Measurements from ENCODE around the gene TSR1. TPM values are rescaled to one million over a fixed set of nuclear protein-coding genes. Genes with fewer than 3 reads are reported as not detected.

The TSR1 gene
- total RNA-seq, 1 experiment from 2014 or later, result 44.7 TPM

DNA sequence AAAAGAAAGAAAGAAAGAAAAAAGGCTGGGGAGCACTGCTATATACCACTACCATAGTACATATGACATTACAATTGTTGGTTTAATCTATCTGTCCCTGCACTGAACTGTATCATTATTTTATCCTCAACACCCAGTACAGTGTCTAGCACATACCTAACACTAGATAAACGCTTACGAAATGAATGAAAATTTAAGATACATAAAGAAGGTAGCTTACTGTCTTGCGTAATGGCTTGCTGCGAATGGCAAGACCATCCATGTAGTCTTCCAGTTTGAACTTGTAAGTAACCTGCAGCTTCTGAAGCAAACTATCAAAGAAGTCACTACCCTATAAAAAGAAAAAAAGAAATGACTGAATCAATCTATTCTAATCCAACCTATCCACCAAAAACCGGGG, 39.2 kb downstream of the TSR1 start:
- in situ Hi-C loops (cut with HindIII; ENCODE audit: low pct_unique_long_range_greater_than_20kb, low sequenced_read_pairs) (no loop called here), intact Hi-C loops (cut with micrococcal nuclease; ENCODE audit: unreplicated experiment) (no loop called here)
- Histone ChIP-seq H3K27me3 (ENCODE audit: control insufficient read depth, insufficient read depth, low read length) (no peaks in the 10 kb centered on the region), H3K9me3 (ENCODE audit: control insufficient read depth, insufficient read depth, low read depth, low read length) (no peaks in the 10 kb centered on the region), H3K4me3 (ENCODE audit: low read depth in 2 of 2, low read length in 2 of 2) (no peak overlapping the region), H3K27ac (ENCODE audit: low read length) (no peak overlapping the region), H3K36me3 (ENCODE audit: control insufficient read depth, insufficient read depth, low read length) (peaks cover 2% of the 10 kb centered on the region), H3K4me1 (ENCODE audit: control insufficient read depth, insufficient read depth, low read length) (no peaks in the 10 kb centered on the region)
- ChIA-PET CTCF (no interaction called here), POLR2A (no interaction called here)
- no peak for DNase-seq (ENCODE audit: low read depth, low spot score)
- no peak for TF ChIP-seq POLR2AphosphoS5 (IDR thresholded peaks at IDR 0.05; ENCODE audit: low read depth, low read length)
- no peak for TF ChIP-seq TCF7L2 (IDR thresholded peaks at IDR 0.05; ENCODE audit: low read depth, low read length)
- no peak for TF ChIP-seq REST (IDR thresholded peaks at IDR 0.05; ENCODE audit: insufficient read depth in 1 of 2, low read depth in 2 of 2, low read length in 1 of 2)
- no peak for TF ChIP-seq SIN3A (IDR thresholded peaks at IDR 0.05; ENCODE audit: borderline replicate concordance, insufficient read depth, low read depth, low read length)
- TF ChIP-seq CTCF (IDR thresholded peaks at IDR 0.05), result no peak
- no TSS peak for BruUV-seq (replicated peaks)
- no peak for ATAC-seq

GRCh38 chr17:2295575-2295974, 40.7 kb downstream of the TSR1 start:
- ATAC-seq (no peak), DNase-seq (ENCODE audit: low read depth, low spot score) (no peak)
- H3K9me3 ChIP-seq (ENCODE audit: control insufficient read depth, insufficient read depth, low read depth, low read length), result no peaks in the 10 kb centered on the region
- POLR2A ChIA-PET, result no interaction called here
- no peak overlapping the region for H3K27ac ChIP-seq (ENCODE audit: low read length)
- H3K4me3 ChIP-seq (ENCODE audit: low read depth in 2 of 2, low read length in 2 of 2), result no peak overlapping the region
- CTCF ChIA-PET, result interaction anchor here (0.6 kb wide), 1 partner anchor 45 kb away, joined by 3 read pairs; no protein-coding TSS in a partner anchor
- intact Hi-C loops (cut with micrococcal nuclease; ENCODE audit: unreplicated experiment) (no loop called here), in situ Hi-C loops (cut with HindIII; ENCODE audit: low pct_unique_long_range_greater_than_20kb, low sequenced_read_pairs) (no loop called here)
- no TSS peak for BruUV-seq (replicated peaks)
- TF ChIP-seq TCF7L2 (IDR thresholded peaks at IDR 0.05; ENCODE audit: low read depth, low read length) (no peak), POLR2AphosphoS5 (IDR thresholded peaks at IDR 0.05; ENCODE audit: low read depth, low read length) (no peak), CTCF (IDR thresholded peaks at IDR 0.05) (no peak), REST (IDR thresholded peaks at IDR 0.05; ENCODE audit: insufficient read depth in 1 of 2, low read depth in 2 of 2, low read length in 1 of 2) (no peak), SIN3A (IDR thresholded peaks at IDR 0.05; ENCODE audit: borderline replicate concordance, insufficient read depth, low read depth, low read length) (no peak)
- no peaks in the 10 kb centered on the region for H3K27me3 ChIP-seq (ENCODE audit: control insufficient read depth, insufficient read depth, low read length)
- H3K4me1 ChIP-seq (ENCODE audit: control insufficient read depth, insufficient read depth, low read length), result no peaks in the 10 kb centered on the region
- H3K36me3 ChIP-seq (ENCODE audit: control insufficient read depth, insufficient read depth, low read length), result peaks cover 2% of the 10 kb centered on the region
